Kidney epithelial cell (primary cell): ENCODE data around the gene FABP1. TPM values are rescaled to one million over a fixed set of nuclear protein-coding genes. Genes with fewer than 3 reads are reported as not detected.

Experiments
- DNase-seq: peaks from one replicate; pipeline ENCODE4 v3.0.0-alpha.2; 2010; ENCODE audit warnings: low read depth
- H3K27me3 ChIP-seq: 2 replicates; pipeline ENCODE4 v1.6.0; 2011; ENCODE audit warnings: low read length; ENCODE audit not compliant: control insufficient read depth, insufficient read depth
- H3K36me3 ChIP-seq: 2 replicates; pipeline ENCODE4 v1.5.1; 2011; ENCODE audit warnings: low read length; ENCODE audit not compliant: control insufficient read depth, insufficient read depth
- H3K4me3 ChIP-seq: 2 replicates; pipeline ENCODE4 v1.5.1; 2011; ENCODE audit warnings: low read depth, mild to moderate bottlenecking, control low read depth, low read length
- CTCF ChIP-seq: IDR thresholded peaks from 2 replicates; pipeline ENCODE4 v1.5.1; 2011; ENCODE audit warnings: mild to moderate bottlenecking, moderate library complexity, low read length, control low read depth, inconsistent platforms; ENCODE audit not compliant: insufficient read depth, poor library complexity, severe bottlenecking
- total RNA-seq: library from RNA; depleted of rRNA; stranded (reverse); fragments of >200 nt; gene quantifications from 2 replicates; pipeline ENCODE4 v1.2.3, GENCODE V29; 2015

FABP1 gene
- total RNA-seq, 1 donor from 2014 or later: not detected

- Histone ChIP-seq H3K36me3 (no peaks in the 10 kb centered on the region), H3K4me3 (no peak overlapping the region), H3K27me3 (peaks cover 2% of the 10 kb centered on the region)
- TF ChIP-seq CTCF: no peak
- DNase-seq: no peak
These were observed 14.1 kb upstream of the FABP1 start for GRCh38 chr2:88141952-88142351.

GRCh38 chr2:88139804-88140203 lies 11.9 kb upstream of the FABP1 start:
- Histone ChIP-seq H3K27me3 (peaks cover 2% of the 10 kb centered on the region), H3K4me3 (no peak overlapping the region), H3K36me3 (no peaks in the 10 kb centered on the region)
- no peak for TF ChIP-seq CTCF
- DNase-seq: no peak

- DNase-seq: no peak
- TF ChIP-seq CTCF: no peak
- Histone ChIP-seq H3K36me3 (no peaks in the 10 kb centered on the region), H3K27me3 (peaks cover 2% of the 10 kb centered on the region), H3K4me3 (no peak overlapping the region)
These were observed 11.4 kb upstream of the FABP1 start for GRCh38 chr2:88139203-88139702.

GRCh38 chr2:88137833-88138232 lies 10.0 kb upstream of the FABP1 start:
- no peaks in the 10 kb centered on the region for H3K27me3 ChIP-seq

GRCh38 chr2:88136817-88137216 lies 9.0 kb upstream of the FABP1 start:
- no peak for TF ChIP-seq CTCF
- Histone ChIP-seq H3K27me3 (no peaks in the 10 kb centered on the region), H3K36me3 (no peaks in the 10 kb centered on the region), H3K4me3 (no peak overlapping the region)
- no peak for DNase-seq

More at GRCh38 chr2:88137833-88138232, 10.0 kb upstream of the FABP1 start:
- Histone ChIP-seq H3K4me3 (no peak overlapping the region), H3K36me3 (no peaks in the 10 kb centered on the region)
- DNase-seq: no peak
- no peak for TF ChIP-seq CTCF

GRCh38 chr2:88133875-88134274 lies 6.0 kb upstream of the FABP1 start:
- DNase-seq: no peak
- Histone ChIP-seq H3K27me3 (no peaks in the 10 kb centered on the region), H3K36me3 (no peaks in the 10 kb centered on the region), H3K4me3 (no peak overlapping the region)
- TF ChIP-seq CTCF: no peak
